GM12878 (cell line): ENCODE data around the gene EFCAB9. TPM values are rescaled to one million over a fixed set of nuclear protein-coding genes. Genes with fewer than 3 reads are reported as not detected.

Experiments used
- ATAC-seq: fragments of 200-7000 bp; cut with Tn5 transposase; 3 replicates; pipeline ENCODE4 v1.9.1; 2020; ENCODE audit warnings: mild to moderate bottlenecking, moderate library complexity
- BruUV-seq: library from RNA; stranded (reverse); fragments of 400-500 nt; replicated peaks from 2 replicates; lab custom pipeline; 2021; lab: Mats Ljungman, UMichigan
- CTCF ChIA-PET: fragments of 300-600 bp; sonication (Branson Sonifier 250); formaldehyde crosslinking; extraction: SDS; loops from one replicate; lab custom pipeline; 2021; ENCODE audit warnings: inconsistent platforms; lab: Yijun Ruan, JAX
- POLR2A ChIA-PET: fragments of 350-600 bp; formaldehyde crosslinking; extraction: SDS; loops from one replicate; lab custom pipeline; 2021; ENCODE audit warnings: inconsistent platforms; lab: Charles Lee
- RAD21 ChIA-PET: fragments of 300-600 bp; sonication (Branson Sonifier 250); formaldehyde crosslinking; loops from one replicate; lab custom pipeline; 2023; ENCODE audit warnings: antibody characterized with exemption; ENCODE audit not compliant: unreplicated experiment; lab: Charles Lee
- SMC1A ChIA-PET: fragments of 300-600 bp; sonication (Branson Sonifier 250); formaldehyde crosslinking; loops from one replicate; lab custom pipeline; 2023; ENCODE audit not compliant: unreplicated experiment, uncharacterized antibody; lab: Charles Lee
- DNase-seq: peaks from one replicate; pipeline ENCODE4 v3.0.0-alpha.2; 2011; ENCODE audit warnings: low read depth, low spot score
- FAIRE-seq: peaks from 3 replicates; lab custom pipeline; 2011; peaks lifted over from hg19 to GRCh38; lab: Jason Lieb, UNC
- H2AFZ ChIP-seq: 2 replicates; pipeline ENCODE4 v1.6.0; 2011; ENCODE audit warnings: low read depth, low read length, control low read depth; ENCODE audit not compliant: control insufficient read depth
- H3K27ac ChIP-seq: 2 replicates; pipeline ENCODE4 v1.5.1; 2011; ENCODE audit warnings: control low read depth; ENCODE audit not compliant: control insufficient read depth, insufficient read depth
- H3K27me3 ChIP-seq, 2 experiments: replicated peaks in 1 of 2; 2 replicates each; pipeline versions ENCODE4 v1.6.0 to v1.6.1; 2011; ENCODE audit warnings: low read length in 1 of 2; ENCODE audit not compliant: control insufficient read depth in 2 of 2, insufficient read depth in 2 of 2
- H3K36me3 ChIP-seq, 2 experiments: 2 replicates each; pipeline ENCODE4 v1.5.1; 2011; ENCODE audit warnings: low read length in 1 of 2; ENCODE audit not compliant: control insufficient read depth in 2 of 2, insufficient read depth in 2 of 2
- H3K4me1 ChIP-seq: 2 replicates; pipeline ENCODE4 v1.6.1; 2011; ENCODE audit warnings: mild to moderate bottlenecking, low read length, moderate library complexity, mixed read lengths; ENCODE audit not compliant: control insufficient read depth, insufficient read depth
- H3K4me2 ChIP-seq: 2 replicates; pipeline ENCODE4 v1.6.0; 2011; ENCODE audit warnings: control low read depth; ENCODE audit not compliant: control insufficient read depth, insufficient read depth
- H3K4me3 ChIP-seq: fragments of 200-600 bp; sonication (generic); 2 replicates; pipeline ENCODE4 v1.5.1; 2016
- H3K79me2 ChIP-seq: 2 replicates; pipeline ENCODE4 v1.6.0; 2011; ENCODE audit warnings: low read length; ENCODE audit not compliant: control insufficient read depth, insufficient read depth
- H3K9ac ChIP-seq: 2 replicates; pipeline ENCODE4 v1.8.0; 2011; ENCODE audit warnings: low read length, control low read depth, mixed read lengths; ENCODE audit not compliant: control insufficient read depth, insufficient read depth
- H3K9me3 ChIP-seq: replicated peaks from 3 replicates; pipeline ENCODE4 v1.5.1; 2011; ENCODE audit warnings: mild to moderate bottlenecking, low read length; ENCODE audit not compliant: control insufficient read depth, insufficient read depth
- H4K20me1 ChIP-seq: 2 replicates; pipeline ENCODE4 v1.6.0; 2011; ENCODE audit not compliant: control insufficient read depth, insufficient read depth
- ATF7 ChIP-seq: fragments of 450-650 bp; IDR thresholded peaks from 2 replicates; pipeline ENCODE4 v1.6.1; 2016; ENCODE audit warnings: low read depth, mild to moderate bottlenecking
- BCLAF1 ChIP-seq: fragments of 450-650 bp; IDR thresholded peaks from 2 replicates; pipeline ENCODE4 v1.6.1; 2017; ENCODE audit warnings: antibody characterized with exemption, mild to moderate bottlenecking, moderate library complexity
- BHLHE40 ChIP-seq, 2 experiments: fragments of 450-650 bp in 1 of 2; IDR thresholded peaks; 2 replicates each; pipeline ENCODE4 v1.6.1; 2011 to 2017; ENCODE audit warnings: low read depth in 2 of 2, borderline replicate concordance in 1 of 2, improper control_type of control experiment in 1 of 2, low read length in 1 of 2, mild to moderate bottlenecking in 1 of 2
- E2F8 ChIP-seq: fragments of 450-650 bp; IDR thresholded peaks from 2 replicates; pipeline ENCODE4 v1.6.1; 2018; ENCODE audit warnings: mild to moderate bottlenecking, low read depth, moderate library complexity; ENCODE audit not compliant: partially characterized antibody
- EGR1 ChIP-seq, 2 experiments: IDR thresholded peaks; 1 replicate in 1 of 2; 2 replicates in 1 of 2; pipeline ENCODE4 v1.6.1; 2011 to 2012; ENCODE audit warnings: low read depth in 2 of 2, low read length in 2 of 2, borderline replicate concordance in 1 of 2, mild to moderate bottlenecking in 1 of 2, moderate library complexity in 1 of 2
- ETV6 ChIP-seq, 2 experiments: fragments of 450-650 bp in 1 of 2; IDR thresholded peaks in 1 of 2; conservative IDR thresholded peaks in 1 of 2; 2 replicates each; pipeline ENCODE4 v1.6.1; 2014; ENCODE audit warnings: antibody characterized with exemption in 1 of 2, borderline replicate concordance in 1 of 2, low read depth in 1 of 2, mild to moderate bottlenecking in 1 of 2, moderate library complexity in 1 of 2
- LARP7 ChIP-seq: fragments of 450-650 bp; IDR thresholded peaks from 2 replicates; pipeline ENCODE4 v1.6.1; 2017; ENCODE audit warnings: mild to moderate bottlenecking
- MLLT1 ChIP-seq: fragments of 450-650 bp; IDR thresholded peaks from 2 replicates; pipeline ENCODE4 v1.6.1; 2016; ENCODE audit warnings: mild to moderate bottlenecking
- NBN ChIP-seq: fragments of 450-650 bp; IDR thresholded peaks from 2 replicates; pipeline ENCODE4 v1.6.1; 2016
- NR2C1 ChIP-seq: fragments of 450-650 bp; IDR thresholded peaks from 2 replicates; pipeline ENCODE4 v1.6.1; 2017; ENCODE audit warnings: antibody characterized with exemption, mild to moderate bottlenecking, moderate library complexity
- POLR2AphosphoS2 ChIP-seq: IDR thresholded peaks from 2 replicates; pipeline ENCODE4 v1.6.1; 2011; ENCODE audit warnings: low read depth, mild to moderate bottlenecking, low read length, improper control_type of control experiment, moderate library complexity
- USF1 ChIP-seq: IDR thresholded peaks from 2 replicates; pipeline ENCODE4 v1.6.1; 2011; ENCODE audit warnings: borderline replicate concordance, low read depth, mild to moderate bottlenecking, moderate library complexity, mixed read lengths, low read length; ENCODE audit not compliant: insufficient read depth; ENCODE audit errors: extremely low read length
- WGBS: methylation state at CpG from one replicate; pipeline ENCODE4 v1.1.6; 2016; ENCODE audit warnings: low lambda C conversion rate; ENCODE audit not compliant: insufficient replicate concordance, insufficient coverage; ENCODE audit errors: missing lambda C conversion rate; 5-methylcytosine and 5-hydroxymethylcytosine counted together
- in situ Hi-C: fragments of 300-500 bp; cut with MboI; formaldehyde crosslinking; loops from 9 replicates; pipeline ENCODE4 v1.14.3; 2018; ENCODE audit warnings: mixed read lengths
- intact Hi-C: fragments of 100-400 bp; cut with micrococcal nuclease; formaldehyde crosslinking; loops from one replicate; pipeline ENCODE4 v1.14.2; 2022; ENCODE audit not compliant: unreplicated experiment
- polyA plus RNA-seq, 11 experiments: library from polyadenylated mRNA; depleted of rRNA in 4 of 11; unstranded in 6 of 11; stranded (reverse) in 5 of 11; fragments of >200 nt; fragmentation: Nextera tagmentation in 4 of 11; fragmentation: Illumina TruSeq in 1 of 11; extraction: Ambion mirVana in 4 of 11; extraction: Trizol in 1 of 11; gene quantifications; 1 replicate in 1 of 11; 2 replicates in 10 of 11; pipeline versions ENCODE4 v1.2.1 to v1.2.3, GENCODE V29; 2011 to 2016; ENCODE audit warnings: inconsistent platforms in 2 of 11, missing spikeins in 2 of 11, low read depth in 1 of 11
- total RNA-seq, 4 experiments: library from RNA; depleted of rRNA in 3 of 4; stranded (reverse); fragments of >200 nt in 3 of 4; fragmentation: Illumina TruSeq in 1 of 4; extraction: Trizol in 1 of 4; gene quantifications; 2 replicates each; pipeline versions ENCODE4 v1.2.1 to v1.2.3, GENCODE V29; 2013 to 2021

EFCAB9 gene
- total and polyA plus RNA-seq, 10 of the 15 experiments (the other 5 are each of a cell fraction or from before 2014, with no cell fraction given) = 0.73 TPM; not detected in 9

- TF ChIP-seq E2F8 = no peak
- TF ChIP-seq, all 136 proteins: peak for 0
Observed at GRCh38 chr5:172147857-172148256, 46.1 kb upstream of the EFCAB9 start (continued).

GRCh38 chr5:172148381-172148780, 45.6 kb upstream of the EFCAB9 start:
- peaks cover 23 to 26% of the 10 kb centered on the region in 2 experiments for H3K36me3 ChIP-seq
- DNase-seq (no peak), FAIRE-seq (no peak), ATAC-seq (no peak)
- no peak overlapping the region for H2AFZ ChIP-seq
- BruUV-seq = no TSS peak
- no peak overlapping the region for H3K4me2 ChIP-seq
- ChIA-PET SMC1A (no interaction called here), POLR2A (no interaction called here), RAD21 (no interaction called here), CTCF (no interaction called here)
- in situ Hi-C loops = no loop called here
- H4K20me1 ChIP-seq = peaks cover 6% of the 10 kb centered on the region
- intact Hi-C loops = no loop called here
- peaks cover 33% of the 10 kb centered on the region for H3K4me1 ChIP-seq
- no peaks in the 10 kb centered on the region for H3K27me3 ChIP-seq
- no peak overlapping the region for H3K4me3 ChIP-seq
- no peak overlapping the region for H3K9ac ChIP-seq
- peaks cover 66% of the 10 kb centered on the region for H3K79me2 ChIP-seq
- H3K9me3 ChIP-seq = no peaks in the 10 kb centered on the region
- WGBS = 98% methylated on average over 9 of the region's 9 CpGs
- no peak overlapping the region for H3K27ac ChIP-seq
- TF ChIP-seq NBN (no peak), ETV6 (conservative IDR thresholded peaks at IDR 0.05 in 1 of 2, IDR thresholded peaks at IDR 0.05 in 1 of 2; ENCODE audit: borderline replicate concordance in 1 of 2, low read depth in 1 of 2) (no peak), LARP7 (no peak), MLLT1 (no peak), POLR2AphosphoS2 (no peak), NR2C1 (no peak), BCLAF1 (no peak), ATF7 (no peak), BHLHE40 (IDR thresholded peaks at IDR 0.05; ENCODE audit: borderline replicate concordance in 1 of 2, low read depth in 2 of 2, low read length in 1 of 2) (no peak), USF1 (no peak), EGR1 (IDR thresholded peaks at IDR 0.05; ENCODE audit: borderline replicate concordance in 1 of 2, low read depth in 2 of 2, low read length in 2 of 2) (no peak)
